ENCODE measurements around the gene ASNS.
"Not testable (repeated sequence)": the region's sequence is repeated elsewhere in the genome, so short reads cannot be mapped to it uniquely, and the experiment has no call there.

ASNS gene, protein sequence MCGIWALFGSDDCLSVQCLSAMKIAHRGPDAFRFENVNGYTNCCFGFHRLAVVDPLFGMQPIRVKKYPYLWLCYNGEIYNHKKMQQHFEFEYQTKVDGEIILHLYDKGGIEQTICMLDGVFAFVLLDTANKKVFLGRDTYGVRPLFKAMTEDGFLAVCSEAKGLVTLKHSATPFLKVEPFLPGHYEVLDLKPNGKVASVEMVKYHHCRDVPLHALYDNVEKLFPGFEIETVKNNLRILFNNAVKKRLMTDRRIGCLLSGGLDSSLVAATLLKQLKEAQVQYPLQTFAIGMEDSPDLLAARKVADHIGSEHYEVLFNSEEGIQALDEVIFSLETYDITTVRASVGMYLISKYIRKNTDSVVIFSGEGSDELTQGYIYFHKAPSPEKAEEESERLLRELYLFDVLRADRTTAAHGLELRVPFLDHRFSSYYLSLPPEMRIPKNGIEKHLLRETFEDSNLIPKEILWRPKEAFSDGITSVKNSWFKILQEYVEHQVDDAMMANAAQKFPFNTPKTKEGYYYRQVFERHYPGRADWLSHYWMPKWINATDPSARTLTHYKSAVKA

DNA sequence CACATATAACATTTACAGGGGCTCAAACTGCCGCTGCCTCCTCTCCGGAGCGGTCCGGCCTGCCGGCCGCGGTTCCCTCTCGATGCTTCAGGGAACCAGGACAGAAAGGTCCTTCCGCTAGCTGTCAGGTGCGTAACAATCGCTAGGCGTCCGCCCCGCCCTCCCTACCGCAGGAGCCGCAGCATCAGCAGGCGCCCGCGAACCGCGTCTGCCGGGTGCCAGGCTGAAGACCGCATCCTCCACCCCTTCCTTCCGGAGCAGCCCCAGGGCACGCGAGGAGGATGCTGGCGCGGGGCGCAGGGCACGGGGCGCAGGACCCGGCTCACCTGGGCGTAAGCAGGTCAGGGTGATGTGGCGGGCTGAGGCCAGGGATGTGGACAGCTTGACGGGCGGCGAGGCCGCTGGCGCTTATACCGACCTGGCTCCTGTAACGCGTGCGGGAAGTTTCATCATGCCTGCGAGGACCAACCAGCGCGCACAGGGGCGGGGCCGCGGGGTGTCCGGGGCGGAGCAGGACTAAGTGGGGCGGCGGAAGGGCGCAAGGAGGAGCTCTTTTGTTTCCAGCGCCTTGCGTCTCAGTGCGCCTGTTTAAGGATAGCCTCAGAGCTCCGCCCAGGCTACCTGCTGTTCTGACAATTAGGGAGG lies at the start of gene ASNS:
Gene ASNS (minus strand): TSS at position 384 of the 645 bp plus-strand sequence. CDS start 3,252 bp downstream, outside the sequence.
- FAIRE-seq = peak; percentile 71

DNA sequence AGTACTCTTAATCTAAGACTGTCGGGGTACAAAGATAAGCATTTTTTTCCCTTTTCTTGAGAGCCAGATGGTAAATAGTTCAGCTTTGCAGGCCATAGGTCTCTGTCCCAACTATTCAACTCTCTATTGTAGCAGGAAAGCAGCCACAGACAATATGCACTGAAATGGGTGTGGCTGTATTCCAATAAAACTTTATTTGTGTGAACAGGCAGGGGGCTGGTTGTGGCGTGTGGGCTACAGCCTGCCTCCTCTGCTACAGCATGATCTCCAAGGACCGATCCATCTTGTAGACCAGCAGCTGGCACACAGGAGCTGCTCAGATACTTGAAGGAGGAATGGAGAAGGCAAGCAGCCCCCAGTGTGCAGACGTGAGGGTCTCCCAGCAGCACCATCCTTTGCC lies 49.0 kb upstream of the ASNS start:
- FAIRE-seq = not testable (repeated sequence)

DNA sequence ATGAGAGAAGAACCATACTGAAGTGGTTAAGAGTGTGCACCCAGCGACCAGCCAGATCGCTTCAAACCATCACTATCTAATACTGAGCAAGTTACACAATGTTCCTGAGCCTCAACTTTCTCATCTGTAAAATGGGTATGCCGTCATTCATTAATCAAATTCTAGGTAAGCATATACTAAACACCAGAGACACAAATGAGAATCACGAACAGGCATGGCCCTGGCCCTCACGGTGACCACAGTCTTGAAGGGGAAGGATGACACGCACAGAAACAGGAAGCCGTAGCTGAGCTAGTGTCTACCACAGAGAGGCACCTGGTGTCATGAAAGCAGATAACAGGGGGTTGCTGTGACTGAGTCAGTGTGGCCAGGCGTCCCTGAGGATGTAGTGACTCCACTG lies 43.1 kb upstream of the ASNS start:
- FAIRE-seq = not testable (repeated sequence)

DNA sequence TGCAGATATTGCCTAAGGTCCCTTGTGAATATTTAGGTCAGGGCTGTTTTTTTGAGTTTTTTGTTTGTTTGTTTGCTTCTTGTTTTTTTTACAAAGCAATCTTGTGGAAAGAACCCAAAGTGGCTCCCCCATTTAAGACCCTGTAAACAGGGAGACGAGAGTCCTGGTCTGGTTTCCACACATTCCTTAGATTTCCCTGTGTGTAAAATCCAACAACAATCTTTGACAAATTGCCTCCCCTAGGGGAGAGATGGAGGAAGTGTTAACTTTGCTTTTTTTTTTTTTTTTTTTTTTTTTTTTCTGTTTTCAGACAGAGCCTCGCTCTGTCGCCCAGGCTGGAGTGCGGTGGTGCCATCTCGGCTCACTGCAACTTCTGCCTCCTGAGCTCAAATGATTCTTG lies 40.1 kb upstream of the ASNS start:
- not testable (repeated sequence) for FAIRE-seq

DNA sequence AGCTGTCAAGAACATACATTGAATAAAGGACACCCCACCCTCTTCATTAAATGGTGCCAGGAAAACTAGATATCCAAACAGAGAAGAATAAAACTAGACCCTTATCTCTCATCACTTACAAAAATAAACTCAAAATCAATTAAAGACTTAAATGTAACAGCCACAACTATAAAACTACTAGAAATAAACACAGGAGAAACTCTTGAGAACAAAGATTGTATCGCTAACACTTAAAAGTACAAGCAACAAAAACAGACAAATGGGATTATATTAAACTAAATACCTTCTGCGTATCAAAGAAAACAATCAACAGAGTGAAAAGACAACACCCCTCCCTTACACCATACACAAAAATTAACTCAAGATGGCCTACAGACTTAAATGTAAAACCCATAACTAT lies 24.7 kb upstream of the ASNS start:
- FAIRE-seq = not testable (repeated sequence)

DNA sequence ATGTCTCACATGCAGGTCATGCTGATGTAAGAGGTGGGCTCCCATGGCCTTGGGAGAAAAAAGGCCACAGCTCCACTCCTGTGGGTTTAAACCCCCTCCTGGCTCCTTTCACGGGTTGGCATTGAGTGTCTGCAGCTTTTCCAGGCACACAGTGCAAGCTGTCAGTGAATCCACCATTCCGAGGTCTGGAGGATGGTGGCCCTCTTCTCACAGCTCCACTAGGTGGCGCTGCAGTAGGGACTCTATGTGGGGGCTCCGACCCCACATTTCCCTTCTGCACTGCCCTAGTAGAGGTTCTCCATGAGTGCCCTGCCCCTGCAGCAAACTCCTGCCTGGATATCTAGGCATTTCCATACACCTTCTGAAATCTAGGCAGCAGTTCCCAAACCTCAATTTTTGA lies 19.5 kb upstream of the ASNS start:
- FAIRE-seq = not testable (repeated sequence)

DNA sequence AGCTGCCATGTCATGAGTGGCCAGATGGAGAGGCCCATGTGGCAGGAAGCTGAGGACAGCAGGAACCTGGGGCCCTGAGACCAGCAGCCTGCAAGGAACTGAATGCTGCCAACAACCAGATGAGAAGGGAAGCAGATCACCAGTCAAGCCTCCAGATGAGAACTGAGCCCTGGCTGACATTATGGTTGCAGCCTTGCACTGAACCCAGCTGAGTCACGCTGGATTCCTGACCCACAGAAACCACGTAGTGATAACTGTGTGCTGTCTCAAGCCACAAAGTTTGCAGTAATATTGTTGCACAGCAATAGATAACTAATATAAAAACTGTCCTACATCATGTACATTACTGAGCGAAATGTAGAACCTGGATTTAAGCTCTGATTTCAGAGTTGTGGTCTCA lies 7.3 kb upstream of the ASNS start:
- FAIRE-seq = not testable (repeated sequence)

DNA sequence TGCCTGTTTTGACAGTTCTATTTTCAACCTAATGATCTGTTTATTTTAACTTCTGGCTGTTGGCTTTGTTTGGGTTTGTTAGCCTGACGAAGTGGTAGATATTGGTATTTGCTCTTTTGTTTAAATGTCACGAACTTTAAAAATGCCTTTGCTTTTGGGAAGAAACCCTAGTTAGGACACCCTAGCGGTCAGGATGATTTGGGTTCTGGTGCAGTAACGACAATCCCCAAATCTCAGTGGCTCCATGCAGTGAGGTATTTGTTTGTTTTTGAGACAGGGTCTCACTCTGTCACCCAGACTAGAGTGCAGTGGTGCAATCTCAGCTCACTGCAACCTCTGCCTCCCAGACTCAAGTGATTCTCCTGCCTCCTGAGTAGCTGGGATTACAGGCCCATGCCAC lies 2.7 kb upstream of the ASNS start:
- FAIRE-seq = not testable (repeated sequence)

DNA sequence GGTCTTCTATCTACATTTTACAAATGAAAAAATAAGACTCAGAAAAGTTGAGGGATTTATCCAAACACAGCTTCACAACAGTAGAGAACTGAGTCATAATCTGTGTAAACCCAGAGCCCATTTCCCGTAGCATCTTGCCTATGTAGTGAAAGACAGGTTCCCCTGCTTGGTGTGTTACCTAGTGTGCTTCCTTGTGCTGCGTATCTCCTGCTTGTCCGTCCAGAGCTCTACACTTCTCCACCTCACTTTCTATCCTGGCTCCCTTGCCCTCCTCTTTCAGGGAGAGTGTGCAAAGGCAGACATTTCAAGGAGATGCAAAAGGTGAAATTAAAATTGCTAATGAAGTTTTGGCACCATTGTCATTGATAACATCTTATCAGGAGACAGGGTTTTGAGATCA lies 1.4 kb upstream of the ASNS start:
- FAIRE-seq = no peak

DNA sequence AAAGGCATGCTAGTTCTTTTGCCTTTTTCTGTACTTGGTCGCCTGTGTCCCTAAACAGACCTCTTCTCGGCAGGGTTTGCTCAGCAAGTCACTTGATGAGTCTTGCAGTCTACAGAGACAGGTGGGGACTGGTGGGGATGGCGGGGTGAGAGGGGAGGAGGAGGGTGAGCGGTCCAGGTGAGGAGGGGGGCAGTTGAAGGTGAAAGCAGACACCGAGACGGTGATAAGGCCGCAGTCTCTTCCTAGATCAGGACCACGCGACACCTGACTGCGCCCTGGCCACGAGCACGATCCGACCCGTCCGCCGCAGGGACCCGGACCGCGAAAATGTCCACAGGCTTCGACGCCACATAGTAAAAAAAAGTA lies 566 bp downstream of the ASNS start:
- FAIRE-seq = no peak

DNA sequence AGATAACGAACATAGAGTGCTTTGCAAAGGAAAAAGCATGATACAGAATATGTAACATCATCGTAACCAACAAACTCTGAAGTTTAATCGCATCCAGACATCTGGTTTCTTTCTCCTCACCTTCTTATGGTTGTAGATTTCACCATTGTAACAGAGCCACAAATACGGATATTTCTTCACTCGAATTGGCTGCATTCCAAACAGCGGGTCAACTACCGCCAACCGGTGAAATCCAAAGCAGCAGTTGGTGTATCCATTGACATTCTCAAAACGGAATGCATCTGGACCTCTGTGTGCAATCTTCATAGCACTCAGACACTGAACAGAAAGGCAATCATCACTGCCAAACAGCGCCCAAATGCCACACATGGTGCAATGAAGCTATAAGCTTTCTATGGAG lies 3.4 kb downstream of the ASNS start:
- FAIRE-seq = no peak

DNA sequence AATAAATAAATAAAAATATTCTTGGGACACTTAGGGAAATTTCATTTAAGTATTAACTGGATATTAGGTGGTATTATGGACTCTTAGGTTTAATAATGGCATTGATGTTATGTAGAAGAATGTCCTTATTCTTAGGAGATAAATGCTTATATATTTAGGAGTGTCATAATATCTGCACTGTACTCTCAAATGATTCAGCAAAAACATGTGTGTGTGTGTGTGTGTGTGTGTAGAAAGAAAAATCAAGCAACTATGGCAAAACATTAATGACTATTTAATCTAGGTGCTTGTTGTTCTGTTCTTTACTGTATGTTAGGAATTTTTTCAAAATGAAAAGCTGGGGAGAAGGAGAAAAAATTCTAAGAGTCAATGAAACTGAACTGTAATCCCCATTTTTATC lies 3.9 kb downstream of the ASNS start:
- no peak for FAIRE-seq

DNA sequence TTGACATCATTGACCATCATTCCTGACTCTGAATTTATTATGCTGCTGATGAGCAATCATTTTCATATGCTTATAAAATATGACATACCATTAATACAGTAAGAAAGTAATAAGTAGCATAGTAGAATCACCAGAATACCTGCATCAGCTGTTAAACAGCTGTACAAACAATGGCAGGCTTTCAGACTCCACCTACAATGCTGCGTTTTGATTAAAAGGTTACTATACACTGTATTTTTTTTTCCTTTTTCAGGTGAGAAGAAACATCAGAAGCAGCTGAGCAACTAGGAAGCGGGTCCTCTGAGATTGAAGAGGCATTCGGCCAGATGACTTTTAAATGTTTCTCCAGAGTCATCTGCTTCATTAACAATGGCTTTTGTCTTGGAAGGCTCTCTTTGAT lies 7.1 kb downstream of the ASNS start:
- FAIRE-seq = no peak

DNA sequence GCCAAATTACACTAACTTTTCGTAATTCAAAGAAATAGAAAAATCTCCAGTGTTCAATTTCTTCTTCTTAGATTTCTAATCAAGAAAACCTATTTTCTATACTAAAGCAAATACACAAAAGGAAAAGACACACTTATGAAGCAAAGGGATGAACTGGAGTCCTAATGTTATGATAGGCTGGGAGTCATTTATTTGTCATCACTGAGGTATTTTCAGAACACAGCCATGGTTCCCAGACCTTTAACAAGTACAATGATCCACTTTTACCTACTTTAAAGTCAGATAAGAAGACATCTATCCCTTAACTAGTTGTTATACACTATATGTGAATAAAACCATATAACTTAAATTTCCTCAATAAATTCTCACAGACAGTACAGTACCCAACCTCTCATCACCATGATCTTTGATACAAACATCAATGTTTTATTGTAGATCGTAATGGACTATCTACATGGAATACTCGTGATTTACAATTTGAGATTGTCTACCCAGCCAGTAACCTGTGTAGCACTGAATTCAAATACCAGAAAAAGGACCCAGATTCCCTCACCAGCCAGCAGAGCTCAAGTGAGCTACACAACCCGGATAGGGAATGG lies 12.5 kb downstream of the ASNS start:
- FAIRE-seq = peak; percentile 62

DNA sequence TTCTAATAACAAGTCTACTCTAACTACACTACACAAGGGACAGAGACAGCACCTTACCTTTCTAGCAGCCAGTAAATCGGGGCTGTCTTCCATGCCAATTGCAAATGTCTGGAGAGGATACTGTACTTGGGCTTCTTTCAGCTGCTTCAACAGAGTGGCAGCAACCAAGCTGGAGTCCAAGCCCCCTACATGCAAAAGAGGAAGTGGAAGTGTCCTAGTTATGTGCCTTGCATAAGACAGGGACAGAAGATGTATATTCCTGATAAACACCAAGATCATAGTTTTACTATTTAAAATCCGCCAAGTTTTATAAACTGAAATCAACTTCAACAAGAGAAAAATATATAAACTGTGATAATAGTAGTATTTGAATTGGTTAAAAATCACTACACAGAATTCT lies 14.0 kb downstream of the ASNS start:
- no peak for FAIRE-seq

DNA sequence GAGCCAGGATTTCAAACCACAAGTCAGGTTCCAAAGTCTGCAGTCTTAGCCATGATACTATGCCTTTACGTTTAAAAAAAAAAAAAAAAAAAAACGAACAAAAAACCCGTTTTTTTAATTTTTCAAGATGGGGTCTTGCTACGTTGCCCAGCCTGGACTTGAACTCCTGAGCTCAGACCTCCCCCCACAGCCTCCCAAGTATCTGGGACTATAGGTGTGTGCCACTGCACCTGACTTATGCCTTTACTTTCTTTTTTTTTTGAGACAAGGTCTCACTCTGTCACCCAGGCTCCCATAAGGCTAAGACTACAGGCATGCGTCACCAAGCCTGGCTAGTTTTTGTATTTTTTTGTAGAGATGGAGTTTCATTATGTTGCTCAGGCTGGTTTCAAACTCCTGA lies 14.7 kb downstream of the ASNS start:
- no peak for FAIRE-seq

DNA sequence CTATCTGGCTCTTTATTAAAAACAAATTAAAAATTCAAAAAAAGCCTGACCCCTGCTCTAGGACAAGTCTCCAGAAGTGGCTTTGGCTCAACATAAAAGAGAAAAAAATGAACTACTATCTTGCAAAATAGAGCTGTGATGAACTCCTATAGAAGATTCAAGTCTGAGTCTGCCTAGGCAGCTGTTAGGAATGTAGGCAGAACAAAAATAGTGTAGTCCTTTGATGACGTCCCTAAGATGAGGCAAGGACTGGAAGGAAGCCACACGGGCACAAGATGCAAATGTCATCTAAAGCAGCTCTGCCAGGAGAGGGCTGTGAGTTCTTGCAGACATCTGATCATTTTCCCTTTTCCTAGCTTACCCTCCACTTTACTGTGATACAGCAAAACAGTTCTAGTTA lies 20.5 kb downstream of the ASNS start:
- no peak for FAIRE-seq

DNA sequence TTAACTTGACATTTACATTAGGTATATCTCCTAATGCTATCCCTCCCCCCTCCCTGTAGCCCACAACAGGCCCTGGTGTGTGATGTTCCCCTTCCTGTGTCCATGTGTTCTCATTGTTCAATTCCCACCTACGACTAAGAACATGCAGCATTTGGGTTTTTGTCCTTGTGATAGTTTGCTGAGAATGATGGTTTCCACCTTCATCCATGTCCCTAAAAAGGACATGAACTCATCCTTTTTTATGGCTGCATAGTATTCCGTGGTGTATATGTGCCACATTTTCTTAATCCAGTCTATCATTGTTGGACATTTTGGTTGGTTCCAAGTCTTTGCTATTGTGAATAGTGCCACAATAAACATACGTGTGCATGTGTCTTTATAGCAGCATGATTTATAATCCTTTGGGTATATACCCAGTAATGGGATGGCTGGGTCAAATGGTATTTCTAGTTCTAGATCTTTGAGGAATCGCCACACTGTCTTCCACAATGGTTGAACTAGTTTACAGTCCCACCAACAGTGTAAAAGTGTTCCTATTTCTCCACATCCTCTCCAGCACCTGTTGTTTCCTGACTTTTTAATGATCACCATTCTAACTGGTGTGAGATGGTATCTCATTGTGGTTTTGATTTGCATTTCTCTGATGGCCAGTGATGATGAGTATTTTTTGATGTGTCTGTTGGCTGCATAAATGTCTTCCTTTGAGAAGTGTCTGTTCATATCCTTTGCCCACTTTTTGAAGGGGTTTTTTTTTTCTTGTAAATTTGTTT lies 21.8 kb downstream of the ASNS start:
- not testable (repeated sequence) for FAIRE-seq

DNA sequence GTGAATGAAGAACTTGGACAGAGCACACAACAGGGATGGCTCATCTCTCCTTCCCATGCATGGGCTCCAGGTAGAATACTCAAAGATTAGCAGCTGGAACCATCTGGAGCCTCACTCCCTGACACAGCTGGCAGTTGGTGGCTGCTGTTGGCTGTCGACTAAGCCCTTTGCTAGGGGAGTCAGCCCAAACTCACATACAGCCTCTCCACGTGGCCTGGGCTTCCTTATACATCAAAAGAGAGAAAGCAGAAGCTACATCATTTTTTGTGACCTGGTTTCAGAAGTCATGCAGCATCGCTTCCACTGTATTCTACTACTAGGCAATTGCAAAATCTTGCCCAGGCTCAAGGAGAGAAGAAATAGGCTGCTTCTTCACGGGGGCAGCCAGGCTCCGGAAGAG lies 24.4 kb downstream of the ASNS start:
- FAIRE-seq = no peak

DNA sequence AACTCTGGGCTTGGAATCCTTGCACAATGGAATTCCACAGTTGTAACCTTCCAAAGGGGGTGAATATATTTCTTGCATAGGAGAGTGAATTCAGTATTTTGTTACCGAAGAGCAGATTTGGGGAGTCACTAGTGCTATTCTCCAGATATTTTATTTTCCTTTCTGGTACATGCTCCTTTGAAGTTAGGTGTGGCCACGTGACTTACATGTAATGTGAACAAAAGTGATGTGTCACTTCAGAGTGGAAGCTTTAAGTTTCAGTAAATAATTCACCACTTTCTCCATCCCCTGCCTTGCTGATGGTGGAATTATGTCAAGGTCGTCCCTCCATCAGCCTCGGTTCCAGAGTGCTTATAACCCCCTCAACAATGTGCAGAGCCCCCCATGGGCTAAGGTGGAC lies 25.3 kb downstream of the ASNS start:
- no peak for FAIRE-seq

DNA sequence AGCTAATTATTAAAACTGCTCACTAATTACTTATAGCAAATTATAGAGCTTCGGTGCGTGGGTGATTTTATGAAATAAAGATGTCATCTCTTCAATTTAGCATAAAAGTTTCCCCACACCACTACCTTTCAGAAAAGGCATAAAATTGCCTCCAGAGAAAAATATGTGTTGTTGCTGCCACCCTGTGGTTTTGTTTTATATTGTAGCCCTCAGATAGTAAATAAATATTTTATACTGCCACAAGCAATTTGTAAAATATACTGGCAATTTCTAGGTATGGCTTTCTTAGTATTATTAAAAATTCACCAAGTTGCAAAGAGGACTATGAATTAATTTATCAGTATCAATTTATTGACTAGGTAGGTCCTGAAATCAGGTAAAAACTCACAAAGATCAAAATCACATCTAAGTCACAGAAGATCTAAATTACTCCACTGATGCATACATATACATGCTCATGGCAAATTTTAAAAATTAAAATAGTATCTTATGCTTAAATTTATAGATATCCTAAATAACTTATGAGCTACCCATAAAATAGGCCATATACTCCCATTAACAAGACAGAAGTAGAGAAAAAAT lies 26.5 kb downstream of the ASNS start:
- FAIRE-seq = peak; percentile 98

DNA sequence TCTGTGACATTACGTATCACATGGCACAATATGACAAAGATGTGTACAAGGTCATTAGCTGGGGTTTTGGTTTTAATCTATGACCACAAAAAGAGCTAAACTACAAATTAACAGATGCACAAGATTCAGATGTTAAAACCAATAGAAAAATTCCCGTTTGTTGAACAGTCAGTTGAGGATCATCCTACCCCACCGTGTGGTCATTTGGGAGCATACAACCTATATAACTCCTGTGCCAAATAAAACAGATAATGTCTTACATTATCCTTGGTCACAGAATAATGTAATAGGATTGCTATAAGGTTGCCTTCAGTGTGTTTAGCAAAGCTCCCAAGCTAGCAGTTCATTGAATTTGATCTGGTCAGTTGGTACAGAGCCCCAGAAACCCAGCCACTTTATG lies 28.2 kb downstream of the ASNS start:
- FAIRE-seq = no peak

All from A204.1 (cell line).